ENCODE data around the gene HPSE2.

The HPSE2 gene

DNA sequence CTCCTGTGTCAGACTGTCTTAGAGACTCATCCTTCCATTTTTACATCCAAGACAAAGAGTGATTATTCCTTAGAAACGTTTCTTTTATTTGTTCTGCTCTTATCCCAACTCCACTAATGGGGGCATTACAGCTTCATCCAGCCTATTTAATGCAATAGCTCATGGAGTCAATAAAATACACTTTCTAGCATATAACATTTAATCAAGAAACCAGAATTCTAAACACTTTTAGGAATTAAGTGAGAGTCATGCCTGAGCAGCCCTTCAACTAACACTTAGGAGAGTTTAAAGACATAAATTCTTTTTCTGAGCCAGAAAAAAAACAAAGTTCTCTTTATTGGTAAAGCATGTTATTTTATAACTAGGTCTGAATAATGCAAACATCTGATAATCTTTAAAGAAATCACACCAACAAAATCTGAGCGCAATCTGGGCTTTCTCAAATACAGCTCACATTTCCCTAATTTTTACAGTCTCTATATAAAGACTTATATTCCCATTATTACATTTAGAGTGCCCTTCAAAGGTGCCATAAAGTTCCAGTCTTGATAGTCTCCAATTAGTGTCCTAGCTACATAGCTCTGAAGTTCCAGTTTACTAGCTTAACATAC, 427.3 kb downstream of the HPSE2 start:
- DNase-seq (ENCODE audit: low read depth): no peak
- no peak overlapping the region for H3K4me3 ChIP-seq (ENCODE audit: low read depth, low read length)
- TF ChIP-seq, protein P1, sequence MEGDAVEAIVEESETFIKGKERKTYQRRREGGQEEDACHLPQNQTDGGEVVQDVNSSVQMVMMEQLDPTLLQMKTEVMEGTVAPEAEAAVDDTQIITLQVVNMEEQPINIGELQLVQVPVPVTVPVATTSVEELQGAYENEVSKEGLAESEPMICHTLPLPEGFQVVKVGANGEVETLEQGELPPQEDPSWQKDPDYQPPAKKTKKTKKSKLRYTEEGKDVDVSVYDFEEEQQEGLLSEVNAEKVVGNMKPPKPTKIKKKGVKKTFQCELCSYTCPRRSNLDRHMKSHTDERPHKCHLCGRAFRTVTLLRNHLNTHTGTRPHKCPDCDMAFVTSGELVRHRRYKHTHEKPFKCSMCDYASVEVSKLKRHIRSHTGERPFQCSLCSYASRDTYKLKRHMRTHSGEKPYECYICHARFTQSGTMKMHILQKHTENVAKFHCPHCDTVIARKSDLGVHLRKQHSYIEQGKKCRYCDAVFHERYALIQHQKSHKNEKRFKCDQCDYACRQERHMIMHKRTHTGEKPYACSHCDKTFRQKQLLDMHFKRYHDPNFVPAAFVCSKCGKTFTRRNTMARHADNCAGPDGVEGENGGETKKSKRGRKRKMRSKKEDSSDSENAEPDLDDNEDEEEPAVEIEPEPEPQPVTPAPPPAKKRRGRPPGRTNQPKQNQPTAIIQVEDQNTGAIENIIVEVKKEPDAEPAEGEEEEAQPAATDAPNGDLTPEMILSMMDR (conservative IDR thresholded peaks at IDR 0.05; ENCODE audit: low read depth, low read length): no peak

DNA sequence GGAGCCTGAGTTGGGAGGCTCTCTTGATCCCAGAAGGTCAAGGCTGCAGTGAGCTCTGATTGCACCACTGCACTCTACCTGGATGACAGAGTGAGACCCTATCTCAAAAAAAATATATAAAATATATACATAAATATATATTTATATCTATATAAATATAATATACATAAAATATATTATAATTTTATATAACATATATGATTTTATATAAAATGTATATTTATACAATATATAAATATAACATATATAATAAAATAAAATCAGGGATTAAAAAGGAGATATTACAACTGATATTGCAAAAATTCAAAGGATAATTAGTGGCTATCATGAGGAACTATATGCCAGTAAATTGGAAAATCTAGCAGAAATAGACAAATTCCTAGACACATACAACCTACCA, 435.4 kb downstream of the HPSE2 start:
- TF ChIP-seq, protein P1 (conservative IDR thresholded peaks at IDR 0.05; ENCODE audit: low read depth, low read length): no peak
- no peak overlapping the region for H3K4me3 ChIP-seq (ENCODE audit: low read depth, low read length)
- DNase-seq (ENCODE audit: low read depth): no peak

DNA sequence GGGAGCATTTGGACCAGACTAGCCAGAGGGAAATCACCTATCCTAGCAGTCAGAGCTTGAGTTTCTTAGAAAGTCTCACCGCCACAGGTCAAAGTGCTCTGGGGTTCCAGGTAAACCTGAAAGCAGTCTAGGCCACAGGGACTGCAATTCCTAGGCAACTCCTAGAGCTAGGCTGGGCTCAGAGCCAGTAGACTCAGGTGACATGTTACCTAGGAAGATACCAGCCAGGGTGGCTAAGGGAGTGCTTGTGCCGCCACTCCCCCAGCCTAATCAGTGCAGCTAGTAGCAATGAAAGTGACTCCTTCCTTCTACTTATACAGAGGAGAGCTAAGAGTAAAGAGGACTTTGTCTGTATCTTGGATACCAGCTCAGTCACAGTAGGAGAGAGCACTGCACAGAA, 440.2 kb downstream of the HPSE2 start:
- TF ChIP-seq, protein P1 (conservative IDR thresholded peaks at IDR 0.05; ENCODE audit: low read depth, low read length): no peak
- H3K4me3 ChIP-seq (ENCODE audit: low read depth, low read length): no peak overlapping the region
- DNase-seq (ENCODE audit: low read depth): no peak

DNA sequence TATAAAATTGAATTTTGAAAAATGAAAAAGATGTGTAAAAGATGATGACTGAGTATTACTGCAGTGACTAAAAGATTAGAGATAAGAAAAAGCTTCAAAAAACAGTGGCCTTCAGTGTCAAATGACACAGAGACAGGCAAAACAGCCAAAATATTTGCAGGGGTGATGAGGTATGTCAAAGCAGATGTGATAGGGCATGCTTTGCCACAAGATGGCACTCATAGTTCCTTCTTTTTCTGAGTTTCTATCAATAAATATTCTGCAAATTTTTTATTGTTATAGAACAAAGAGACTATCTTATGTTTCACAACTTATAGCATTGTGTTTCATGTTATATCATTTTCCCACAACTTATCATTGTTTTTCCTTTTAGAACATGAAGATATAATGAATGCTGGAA, 444.8 kb downstream of the HPSE2 start:
- DNase-seq (ENCODE audit: low read depth): peak; percentile 1
- TF ChIP-seq, protein P1 (conservative IDR thresholded peaks at IDR 0.05; ENCODE audit: low read depth, low read length): peak; percentile 9
- H3K4me3 ChIP-seq (ENCODE audit: low read depth, low read length): no peak overlapping the region

DNA sequence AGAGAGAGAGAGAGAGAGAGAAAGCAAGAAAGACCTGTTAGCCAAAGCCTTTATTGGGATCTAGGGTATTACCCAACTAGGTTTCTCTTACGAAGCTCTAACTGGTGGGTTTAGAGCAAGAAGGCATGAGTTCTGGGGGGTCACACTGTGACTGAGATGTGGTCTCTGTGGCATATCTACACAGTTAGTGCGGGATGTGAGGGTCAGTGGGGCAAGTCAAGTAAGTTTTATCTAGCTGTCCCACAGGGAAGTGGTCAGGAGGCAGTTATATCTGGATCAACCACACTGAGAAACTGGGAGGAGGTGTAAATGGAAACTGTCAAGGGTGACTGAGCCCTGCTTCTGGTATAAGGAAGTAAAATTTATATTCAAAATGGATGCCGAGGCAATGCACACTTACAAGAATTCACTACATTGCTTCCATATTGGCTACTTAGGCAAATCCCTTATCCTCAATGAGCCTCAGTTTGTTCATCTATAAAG, 457.3 kb downstream of the HPSE2 start:
- H3K4me3 ChIP-seq (ENCODE audit: low read depth, low read length): no peak overlapping the region
- no peak for DNase-seq (ENCODE audit: low read depth)
- TF ChIP-seq, protein P1 (conservative IDR thresholded peaks at IDR 0.05; ENCODE audit: low read depth, low read length): no peak

DNA sequence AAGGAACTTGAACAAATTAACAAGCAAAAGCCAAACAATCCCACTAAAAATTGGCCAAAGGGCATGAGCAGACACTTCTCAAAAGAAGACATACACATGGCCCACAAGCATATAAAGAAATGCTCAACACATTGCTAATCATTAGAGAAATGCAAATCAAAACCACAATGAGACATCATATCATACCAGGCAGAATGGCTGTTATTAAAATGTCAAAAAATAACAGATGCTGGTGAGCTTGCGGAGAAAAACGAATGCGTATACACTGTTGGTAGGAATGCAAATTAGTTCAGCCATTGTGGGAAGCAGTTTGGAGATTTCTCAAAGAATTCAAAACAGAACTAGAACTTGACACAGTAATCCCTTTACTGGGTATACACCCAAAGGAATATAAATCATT, 477.2 kb downstream of the HPSE2 start:
- TF ChIP-seq, protein P1 (conservative IDR thresholded peaks at IDR 0.05; ENCODE audit: low read depth, low read length): no peak
- DNase-seq (ENCODE audit: low read depth): no peak
- H3K4me3 ChIP-seq (ENCODE audit: low read depth, low read length): no peak overlapping the region

DNA sequence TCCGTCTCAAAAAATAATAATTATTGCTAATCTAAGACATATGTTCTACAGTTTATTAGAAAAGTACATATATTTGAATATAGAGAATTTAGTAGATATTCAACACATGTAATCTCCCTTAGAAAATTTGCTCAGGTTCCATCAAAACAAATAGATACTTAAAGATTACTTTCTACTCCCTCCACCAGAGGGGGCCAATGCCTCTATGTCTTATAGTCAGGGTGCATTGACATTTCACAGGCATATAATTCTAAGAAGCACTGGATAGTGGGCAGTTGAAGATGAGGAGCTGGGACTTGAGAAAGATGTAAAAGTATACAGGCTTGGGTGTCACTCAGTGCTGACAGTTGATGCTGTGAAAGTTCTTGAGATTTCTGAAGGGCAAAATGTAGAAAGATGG, 487.4 kb downstream of the HPSE2 start:
- peak; percentile 26 for DNase-seq (ENCODE audit: low read depth)
- H3K4me3 ChIP-seq (ENCODE audit: low read depth, low read length): no peak overlapping the region
- TF ChIP-seq, protein P1 (conservative IDR thresholded peaks at IDR 0.05; ENCODE audit: low read depth, low read length): peak; percentile 28
